B cell (primary cell): ENCODE results near the gene UPK3A. TPM values are rescaled to one million over a fixed set of nuclear protein-coding genes. Genes with fewer than 3 reads are reported as not detected.

Experiments used
- ATAC-seq: fragments of 200-7000 bp; cut with Tn5 transposase; one replicate; pipeline ENCODE4 v1.10.0; 2021; ENCODE audit warnings: low read depth, mild to moderate bottlenecking, moderate number of reproducible peaks, moderate library complexity
- CTCF ChIA-PET: fragments of 350-600 bp; sonication (Branson Sonifier 250); formaldehyde crosslinking; loops from one replicate; lab custom pipeline; 2021; ENCODE audit warnings: antibody characterized with exemption, inconsistent platforms; lab: Charles Lee
- POLR2A ChIA-PET: fragments of 350-600 bp; sonication (Branson Sonifier 250); formaldehyde crosslinking; loops from one replicate; lab custom pipeline; 2021; ENCODE audit warnings: antibody characterized with exemption; lab: Charles Lee
- DNase-seq: peaks from one replicate; pipeline ENCODE4 v3.0.0; 2013
- H2AFZ ChIP-seq: 2 replicates; pipeline ENCODE4 v1.6.1; 2012; ENCODE audit warnings: mild to moderate bottlenecking, low read depth, low read length; ENCODE audit not compliant: insufficient read depth, poor library complexity, severe bottlenecking
- H3K27ac ChIP-seq, 2 donors: 1 replicate in 1 of 2; 2 replicates in 1 of 2; pipeline ENCODE4 v1.5.1; 2012 to 2013; ENCODE audit warnings: low read length in 2 of 2, mild to moderate bottlenecking in 2 of 2, moderate library complexity in 1 of 2
- H3K27me3 ChIP-seq, 4 experiments: fragments of 200-600 bp in 1 of 4; sonication (generic) in 1 of 4; replicated peaks in 1 of 4; 1 replicate in 2 of 4; 2 replicates in 2 of 4; pipeline versions ENCODE4 v1.6.1 to v1.7.0; 2013 to 2016; ENCODE audit warnings: low read length in 3 of 4, mild to moderate bottlenecking in 2 of 4, mixed read lengths in 1 of 4, moderate library complexity in 1 of 4; ENCODE audit not compliant: insufficient read depth in 4 of 4, control insufficient read depth in 3 of 4; ENCODE audit errors: control extremely low read depth in 1 of 4
- H3K36me3 ChIP-seq, 2 experiments: replicated peaks in 1 of 2; 1 replicate in 1 of 2; 2 replicates in 1 of 2; pipeline versions ENCODE4 v1.6.1 to v1.7.1; 2013; ENCODE audit warnings: low read length in 1 of 2; ENCODE audit not compliant: insufficient read depth in 2 of 2, control insufficient read depth in 1 of 2; ENCODE audit errors: control extremely low read depth in 1 of 2, extremely low read depth in 1 of 2
- H3K4me1 ChIP-seq, 2 donors: fragments of 200-600 bp in 1 of 2; sonication (generic) in 1 of 2; 1 replicate in 1 of 2; 2 replicates in 1 of 2; pipeline versions ENCODE4 v1.5.1 to v1.6.1; 2013 to 2017; ENCODE audit warnings: low read length in 2 of 2; ENCODE audit not compliant: control insufficient read depth in 2 of 2, insufficient read depth in 2 of 2
- H3K4me2 ChIP-seq: replicated peaks from 2 replicates; pipeline ENCODE3; 2012; ENCODE audit warnings: mild to moderate bottlenecking, low read depth, low read length; ENCODE audit not compliant: poor library complexity, severe bottlenecking
- H3K4me3 ChIP-seq, 5 experiments: fragments of 200-600 bp in 1 of 5; sonication (generic) in 1 of 5; 1 replicate in 3 of 5; 2 replicates in 2 of 5; pipeline versions ENCODE4 v1.5.1 to v1.7.0; 2011 to 2016; ENCODE audit warnings: low read length in 4 of 5, mild to moderate bottlenecking in 4 of 5, low read depth in 2 of 5, control low read depth in 1 of 5, moderate library complexity in 1 of 5; ENCODE audit not compliant: insufficient read depth in 1 of 5; ENCODE audit errors: control extremely low read depth in 1 of 5, extremely low read depth in 1 of 5
- H3K79me2 ChIP-seq: fragments of 200-600 bp; sonication (generic); one replicate; pipeline ENCODE4 v1.6.0; 2016; ENCODE audit warnings: low read length; ENCODE audit not compliant: control insufficient read depth, insufficient read depth
- H3K9ac ChIP-seq: fragments of 200-600 bp; sonication (generic); 2 replicates; pipeline ENCODE4 v1.6.1; 2017; ENCODE audit warnings: mild to moderate bottlenecking, low read length, moderate library complexity
- H3K9me3 ChIP-seq, 3 donors: one replicate each; pipeline versions ENCODE4 v1.6.1 to v1.7.1; 2013; ENCODE audit warnings: low read length in 2 of 3; ENCODE audit not compliant: control insufficient read depth in 2 of 3, insufficient read depth in 1 of 3; ENCODE audit errors: control extremely low read depth in 1 of 3
- H4K20me1 ChIP-seq: 2 replicates; pipeline ENCODE4 v1.6.0; 2012; ENCODE audit warnings: mild to moderate bottlenecking, low read length; ENCODE audit not compliant: insufficient read depth, control insufficient read depth, poor library complexity, severe bottlenecking
- H3K27ac Mint-ChIP-seq: one replicate; pipeline ENCODE4 v1.8.0; 2021; ENCODE audit warnings: mixed read lengths
- H3K27me3 Mint-ChIP-seq: one replicate; pipeline ENCODE4 v1.8.0; 2021; ENCODE audit warnings: mixed read lengths
- H3K4me1 Mint-ChIP-seq: one replicate; pipeline ENCODE4 v1.8.0; 2021; ENCODE audit warnings: mixed read lengths
- H3K4me3 Mint-ChIP-seq: one replicate; pipeline ENCODE4 v1.8.0; 2021; ENCODE audit warnings: mixed read lengths
- H3K9me3 Mint-ChIP-seq: one replicate; pipeline ENCODE4 v1.8.0; 2022; ENCODE audit warnings: mixed read lengths; ENCODE audit not compliant: insufficient read depth
- EZH2 ChIP-seq: IDR thresholded peaks from 2 replicates; pipeline ENCODE4 v1.6.1; 2012; ENCODE audit warnings: borderline replicate concordance, low read depth, mild to moderate bottlenecking, moderate library complexity, low read length; ENCODE audit not compliant: insufficient read depth, poor library complexity, severe bottlenecking
- WGBS: methylation state at CpG from one replicate; pipeline ENCODE4 v1.1.5; 2013; ENCODE audit warnings: missing lambda C conversion rate; ENCODE audit not compliant: insufficient coverage; 5-methylcytosine and 5-hydroxymethylcytosine counted together
- intact Hi-C: fragments of 100-400 bp; cut with micrococcal nuclease; formaldehyde crosslinking; loops from one replicate; pipeline ENCODE4 v1.10.0; 2022
- polyA plus RNA-seq: library from polyadenylated mRNA; depleted of rRNA; stranded (reverse); fragments of >200 nt; gene quantifications from 2 replicates; pipeline ENCODE4 v1.2.3, GENCODE V29; 2012
- total RNA-seq, 2 donors: library from RNA; stranded (reverse); fragments of 120-200 nt in 1 of 2; gene quantifications; 1 replicate in 1 of 2; 2 replicates in 1 of 2; pipeline versions ENCODE4 v1.2.3 to v1.2.4, GENCODE V29; 2013 to 2022
- TF ChIP-seq, protein P1 (sequence below): fragments of 200-600 bp; IDR thresholded peaks from one replicate; pipeline ENCODE4 v1.8.0; 2022; ENCODE audit warnings: antibody characterized with exemption, mild to moderate bottlenecking

The UPK3A gene
- total and polyA plus RNA-seq, 2 donors (not counting 1 experiment from before 2014, with no cell fraction given) = not detected

GRCh38 chr22:45240104-45240809, 44.5 kb upstream of the UPK3A start:
- CTCF ChIA-PET = no interaction called here
- H3K9ac ChIP-seq = peak overlapping the region; percentile 66

More at GRCh38 chr22:45240104-45240809, 44.5 kb upstream of the UPK3A start:
- ATAC-seq (peak; percentile 18), DNase-seq (peak; percentile 66)
- H3K4me2 ChIP-seq = peak overlapping the region; percentile 99
- Mint-ChIP-seq H3K27ac (peak overlapping the region; percentile 92), H3K4me3 (peak overlapping the region; percentile 93), H3K27me3 (no peaks in the 10 kb centered on the region), H3K9me3 (no peaks in the 10 kb centered on the region), H3K4me1 (peaks cover 68% of the 10 kb centered on the region)
- peaks cover 40 to 59% of the 10 kb centered on the region in 2 donors for H3K4me1 ChIP-seq
- H3K4me3 ChIP-seq = peak overlapping the region; percentile 35 to 69 (median 65)
- WGBS = 1% methylated on average over 57 of the region's 73 CpGs
- H3K27ac ChIP-seq = peak overlapping the region in 1 of 2 donors; percentile 19
- H4K20me1 ChIP-seq = peaks cover 34% of the 10 kb centered on the region
- peak overlapping the region; percentile 72 for H2AFZ ChIP-seq
- H3K36me3 ChIP-seq = peaks cover 0 to 13% of the 10 kb centered on the region in 2 experiments
- POLR2A ChIA-PET = no interaction called here
- intact Hi-C loops = loop anchor here (2.0 kb wide), 1 partner anchor 77 kb away; the partner anchor contains the start of gene NUP50
- peaks cover 45% of the 10 kb centered on the region for H3K79me2 ChIP-seq
- H3K27me3 ChIP-seq = no peaks in the 10 kb centered on the region
- TF ChIP-seq EZH2 = no peak
- TF ChIP-seq, protein P1, sequence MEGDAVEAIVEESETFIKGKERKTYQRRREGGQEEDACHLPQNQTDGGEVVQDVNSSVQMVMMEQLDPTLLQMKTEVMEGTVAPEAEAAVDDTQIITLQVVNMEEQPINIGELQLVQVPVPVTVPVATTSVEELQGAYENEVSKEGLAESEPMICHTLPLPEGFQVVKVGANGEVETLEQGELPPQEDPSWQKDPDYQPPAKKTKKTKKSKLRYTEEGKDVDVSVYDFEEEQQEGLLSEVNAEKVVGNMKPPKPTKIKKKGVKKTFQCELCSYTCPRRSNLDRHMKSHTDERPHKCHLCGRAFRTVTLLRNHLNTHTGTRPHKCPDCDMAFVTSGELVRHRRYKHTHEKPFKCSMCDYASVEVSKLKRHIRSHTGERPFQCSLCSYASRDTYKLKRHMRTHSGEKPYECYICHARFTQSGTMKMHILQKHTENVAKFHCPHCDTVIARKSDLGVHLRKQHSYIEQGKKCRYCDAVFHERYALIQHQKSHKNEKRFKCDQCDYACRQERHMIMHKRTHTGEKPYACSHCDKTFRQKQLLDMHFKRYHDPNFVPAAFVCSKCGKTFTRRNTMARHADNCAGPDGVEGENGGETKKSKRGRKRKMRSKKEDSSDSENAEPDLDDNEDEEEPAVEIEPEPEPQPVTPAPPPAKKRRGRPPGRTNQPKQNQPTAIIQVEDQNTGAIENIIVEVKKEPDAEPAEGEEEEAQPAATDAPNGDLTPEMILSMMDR = no peak
- H3K9me3 ChIP-seq = no peaks in the 10 kb centered on the region
